ENCODE data around the gene ITSN1.
A peak's percentile ranks its signal among the peaks of the same experiment; 100 is the strongest.
"Not testable (repeated sequence)": the region's sequence is repeated elsewhere in the genome, so short reads cannot be mapped to it uniquely, and the experiment has no call there.

ITSN1 gene

DNA sequence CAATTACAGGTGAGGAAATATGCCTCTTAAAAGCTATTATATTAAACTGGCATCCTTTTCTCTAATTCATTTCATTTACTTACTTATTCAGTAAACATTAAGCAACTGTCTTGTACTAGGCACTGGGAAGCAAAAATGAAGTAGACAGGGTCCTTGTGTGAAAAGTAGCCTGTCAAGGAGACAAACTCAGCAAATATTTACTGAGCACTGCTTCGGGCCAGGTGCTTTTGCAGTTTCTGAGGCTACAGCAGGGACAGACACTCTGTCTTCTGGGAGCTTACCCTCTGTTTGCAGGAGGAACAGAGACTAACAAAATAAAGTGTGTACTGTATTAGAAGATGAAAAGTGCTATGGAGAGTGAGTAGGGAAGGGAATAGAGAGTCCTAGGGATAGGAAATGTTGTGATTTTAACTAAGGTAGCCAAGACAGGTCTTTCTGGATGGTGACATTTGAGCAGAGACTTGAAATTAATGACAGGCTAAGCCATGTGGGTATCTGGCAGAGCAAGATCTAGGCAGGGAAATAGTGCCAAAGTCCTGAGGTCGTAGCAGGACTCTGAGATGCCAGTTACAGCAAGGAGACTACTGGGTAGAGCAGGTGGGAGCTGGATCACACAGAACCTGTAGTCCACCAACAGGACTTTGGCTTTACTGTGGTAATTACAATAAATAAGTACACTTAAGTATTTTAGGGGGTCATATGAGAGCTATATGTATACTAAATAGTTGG, 133.0 kb downstream of the ITSN1 start:
- DNase-seq, result no peak

DNA sequence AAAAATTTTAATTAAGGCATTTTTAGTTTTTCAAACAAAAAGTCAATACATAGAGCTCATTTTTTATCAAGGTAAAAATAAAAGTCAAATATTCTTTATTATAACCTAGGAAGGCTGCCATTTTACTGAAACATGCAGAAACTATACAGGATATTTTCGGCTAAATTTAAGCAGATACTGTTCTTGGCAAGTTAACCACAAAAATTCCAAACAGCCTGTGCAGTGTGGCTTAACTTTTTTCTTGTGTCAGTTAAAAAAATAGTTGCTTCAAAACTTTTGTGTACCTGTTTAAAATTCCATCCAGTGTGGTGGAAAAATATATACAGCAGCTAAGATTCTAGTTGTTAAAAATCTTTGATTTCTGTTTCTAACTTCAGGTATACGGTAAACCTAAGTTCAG, 138.3 kb downstream of the ITSN1 start:
- DNase-seq, result no peak

DNA sequence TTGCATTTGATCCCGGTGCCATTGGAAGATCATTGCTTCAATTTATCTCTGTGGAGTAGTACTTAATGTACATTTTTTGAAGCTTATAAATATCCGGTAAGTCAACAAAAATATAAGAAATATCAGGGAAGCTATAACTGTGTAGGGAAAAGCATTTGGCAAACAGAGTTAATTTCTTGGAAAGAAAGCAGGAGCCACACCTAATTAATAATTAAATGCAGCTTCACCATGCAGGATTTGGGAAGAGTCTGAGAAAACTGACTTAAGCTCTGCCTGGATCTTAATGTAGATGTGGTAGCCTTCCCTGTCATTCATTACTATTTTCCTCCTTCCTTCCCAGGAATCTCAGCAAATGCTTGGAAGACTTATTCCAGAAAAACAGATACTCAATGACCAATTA, 138.8 kb downstream of the ITSN1 start:
- DNase-seq, result no peak

DNA sequence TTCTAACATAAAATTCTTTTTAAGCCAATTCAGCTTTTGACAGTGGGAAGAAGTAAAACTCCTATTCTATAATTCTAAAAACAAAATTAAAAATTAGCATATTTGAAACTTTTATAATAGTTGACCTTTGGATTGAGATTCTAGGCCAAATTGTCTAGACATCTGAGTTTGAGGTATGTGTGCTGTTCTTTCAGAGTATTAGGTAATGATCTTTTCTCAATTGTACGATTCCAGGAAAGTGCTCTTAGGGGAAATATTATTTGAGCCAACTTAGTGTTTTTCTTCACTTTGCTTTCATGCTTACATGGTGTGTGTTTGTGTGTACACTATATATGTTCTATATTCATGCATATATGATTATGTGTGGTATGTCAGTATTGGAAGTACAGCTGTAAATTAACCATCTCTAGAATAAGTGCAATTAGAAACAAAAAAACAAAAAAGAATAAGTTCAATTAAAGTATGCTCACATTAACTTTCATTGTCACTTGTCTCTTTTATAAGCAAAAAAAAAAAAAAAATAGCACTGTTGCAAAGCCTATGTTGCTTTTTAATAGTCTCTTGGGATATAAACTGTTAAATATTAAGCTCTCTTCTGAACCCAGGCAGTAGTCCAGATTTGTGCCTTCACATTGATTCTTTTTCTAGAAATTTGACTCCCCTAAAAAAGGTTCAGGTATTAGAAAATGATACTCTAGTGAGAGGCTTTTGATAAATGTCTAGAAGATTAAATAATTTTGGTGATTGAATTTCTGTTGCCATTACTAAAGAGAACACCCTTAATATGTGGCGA, 141.1 kb downstream of the ITSN1 start:
- DNase-seq, result no peak

DNA sequence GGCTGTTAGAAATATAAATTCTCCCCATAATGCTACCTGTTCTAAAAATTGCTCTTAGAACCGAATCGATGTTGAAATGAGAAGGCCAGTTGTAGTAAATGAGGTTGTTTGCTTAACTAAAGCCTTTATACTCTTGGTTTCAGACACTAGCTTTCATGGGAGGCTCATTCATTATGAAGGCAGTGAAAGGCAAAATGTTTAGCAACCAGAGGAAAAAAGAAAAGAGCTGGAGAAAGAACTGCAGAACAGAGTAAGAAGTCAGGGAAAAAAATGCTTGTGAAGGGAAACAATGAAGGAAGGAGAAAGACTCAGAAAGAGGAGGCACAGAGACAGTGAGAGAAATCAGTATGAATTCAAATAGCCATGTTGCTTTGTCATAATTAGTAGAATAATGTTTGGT, 145.1 kb downstream of the ITSN1 start:
- DNase-seq, result no peak

DNA sequence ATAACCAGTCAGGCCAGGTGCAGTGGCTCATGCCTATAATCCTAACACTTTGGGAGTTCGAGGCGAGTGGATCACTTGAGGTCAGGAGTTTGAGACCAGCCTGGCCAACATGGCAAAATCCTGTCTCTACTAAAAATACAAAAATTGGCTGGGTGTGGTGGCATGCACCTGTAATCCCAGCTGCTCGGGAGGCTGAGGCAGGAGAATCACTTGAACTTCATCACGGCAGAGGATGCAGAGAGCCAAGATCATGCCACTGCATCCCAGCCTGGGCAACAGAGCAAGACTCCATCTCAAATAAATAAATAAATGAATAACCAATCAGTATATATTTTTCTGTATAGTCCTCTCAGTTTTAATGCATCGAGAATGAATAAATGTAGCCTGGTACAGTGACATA, 146.1 kb downstream of the ITSN1 start:
- not testable (repeated sequence) for DNase-seq

DNA sequence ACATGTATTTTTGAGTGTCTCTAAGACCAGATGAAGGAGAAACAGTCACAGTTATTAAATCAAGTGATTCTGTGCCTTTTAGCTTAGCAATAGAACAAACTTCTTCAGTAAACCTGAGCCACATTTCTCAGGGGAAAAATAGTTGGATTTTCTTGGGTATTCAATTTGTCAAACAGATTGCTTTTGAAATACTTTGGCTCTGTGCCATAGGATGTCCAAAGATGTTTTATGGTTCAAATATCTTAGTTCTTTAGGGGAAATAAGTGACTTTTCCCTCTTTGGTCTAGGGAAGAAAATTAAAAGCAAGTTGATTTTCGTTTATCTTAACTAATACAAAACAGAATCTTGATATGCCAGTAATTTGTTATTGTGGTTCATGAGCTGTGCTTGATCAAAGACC, 147.4 kb downstream of the ITSN1 start:
- DNase-seq, result no peak

DNA sequence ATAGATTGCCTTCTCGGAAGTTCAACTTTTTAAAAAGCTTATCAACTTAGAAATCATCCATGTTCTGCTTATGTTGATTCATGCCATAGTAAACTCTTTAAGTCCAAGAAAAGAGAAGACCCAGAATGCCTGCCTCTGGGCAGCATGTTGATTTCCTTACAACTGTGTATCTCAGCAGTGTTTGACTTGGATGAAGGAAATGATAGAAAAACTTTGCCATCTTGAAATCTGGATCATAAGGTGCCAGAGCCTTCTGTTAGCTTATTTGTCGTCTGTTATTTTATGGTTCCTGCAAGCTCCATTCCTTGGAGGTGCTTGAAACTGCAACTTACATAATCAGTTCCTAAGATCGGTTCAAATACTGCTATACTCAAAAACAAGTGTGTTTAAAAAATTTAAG, 148.8 kb downstream of the ITSN1 start:
- no peak for DNase-seq

DNA sequence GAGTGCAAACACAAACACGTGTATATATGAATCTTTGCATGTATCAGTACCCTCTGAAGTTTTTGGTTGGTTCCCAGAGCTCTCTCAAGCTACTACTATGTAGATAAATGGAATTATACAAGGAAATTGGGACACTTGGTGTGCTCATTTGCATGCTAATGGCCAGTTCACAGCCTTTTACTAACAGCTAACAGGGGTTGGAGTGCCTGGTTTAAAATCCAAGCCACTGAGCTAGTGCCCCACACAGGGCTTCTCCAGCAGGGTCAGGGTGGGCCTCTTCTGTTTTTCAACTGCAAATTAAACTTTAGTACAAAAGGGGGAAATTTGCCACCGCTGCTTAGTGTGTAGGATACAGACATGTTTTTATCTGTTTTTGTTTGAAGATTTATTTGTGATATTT, 152.3 kb downstream of the ITSN1 start:
- no peak for DNase-seq

DNA sequence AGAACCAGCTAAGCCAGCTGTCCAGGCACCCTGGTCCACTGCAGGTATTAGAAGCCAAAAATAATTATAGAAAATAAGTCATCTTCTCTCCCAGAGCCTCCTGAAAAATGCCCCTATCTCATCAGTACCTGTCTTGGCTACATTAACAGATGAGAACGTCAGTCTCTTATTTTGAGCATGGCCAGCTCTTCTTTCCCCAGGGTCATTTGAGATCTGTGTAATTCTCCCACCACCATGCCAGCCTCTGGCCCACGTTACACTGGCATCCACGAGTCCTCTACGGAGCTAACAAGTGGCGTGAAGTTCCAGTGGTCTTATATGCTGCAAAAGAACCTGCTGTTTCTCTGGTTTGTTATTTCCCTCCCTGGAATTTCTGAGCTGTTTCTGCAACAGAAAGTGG, 155.3 kb downstream of the ITSN1 start:
- no peak for DNase-seq

DNA sequence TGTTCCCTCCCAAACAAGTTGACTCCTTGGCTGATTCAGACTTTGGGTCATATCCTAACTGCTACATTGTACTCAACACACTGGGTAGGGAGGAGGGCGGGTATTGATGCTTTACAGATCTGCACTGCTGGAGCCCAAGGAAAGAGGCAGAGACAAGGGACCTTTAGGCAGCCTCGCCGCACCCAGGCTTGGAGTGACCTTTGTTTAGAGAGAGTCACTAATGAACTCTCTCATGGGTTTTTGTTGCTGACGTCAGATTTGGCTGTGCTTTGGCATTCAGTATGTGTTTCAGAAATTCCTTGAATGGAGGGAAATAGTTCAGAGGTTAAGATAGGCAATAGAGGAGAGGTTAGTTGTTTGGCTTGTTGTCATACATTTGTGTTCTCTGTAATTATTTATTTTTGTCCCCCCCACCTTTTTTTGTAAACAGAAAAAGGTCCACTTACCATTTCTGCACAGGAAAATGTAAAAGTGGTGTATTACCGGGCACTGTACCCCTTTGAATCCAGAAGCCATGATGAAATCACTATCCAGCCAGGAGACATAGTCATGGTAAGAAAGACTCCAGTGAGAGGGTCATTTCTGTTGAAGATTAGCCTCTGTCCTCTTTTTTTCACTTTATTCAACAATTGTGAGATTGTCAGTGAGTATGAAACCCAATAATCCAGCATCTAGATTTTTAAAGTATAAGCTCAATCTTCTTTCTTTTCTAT, 157.2 kb downstream of the ITSN1 start:
- no peak for DNase-seq

DNA sequence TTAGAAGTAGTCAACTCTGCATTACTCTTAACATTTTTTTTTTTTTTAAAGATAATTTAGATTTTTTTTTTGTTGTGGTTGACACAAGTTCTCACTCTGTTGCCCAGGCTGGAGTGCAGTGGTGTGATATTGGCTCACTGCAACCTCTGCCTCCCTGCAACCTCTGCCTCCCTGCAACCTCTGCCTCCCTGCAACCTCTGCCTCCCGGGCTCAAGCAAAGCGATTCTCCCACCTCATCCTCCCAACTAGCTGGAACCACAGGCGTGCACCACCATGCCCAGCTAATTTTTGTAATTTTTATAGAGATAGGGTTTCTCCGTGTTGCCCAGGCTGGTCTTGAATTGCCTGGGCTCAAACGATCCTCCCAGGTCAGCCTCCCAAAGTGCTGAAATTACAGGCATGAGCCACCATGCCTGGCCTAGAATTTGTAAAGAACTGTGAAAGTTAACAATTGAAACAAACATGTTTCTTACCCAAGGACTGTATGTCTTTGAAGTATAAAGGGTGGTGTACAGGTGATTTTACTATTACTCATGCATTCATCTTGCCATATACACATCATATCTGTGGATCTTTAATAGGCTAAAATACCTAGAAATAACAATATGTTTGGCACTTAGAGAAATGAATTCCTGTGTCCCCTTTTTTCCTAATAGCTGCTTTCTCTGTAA, 158.6 kb downstream of the ITSN1 start:
- DNase-seq, result no peak

DNA sequence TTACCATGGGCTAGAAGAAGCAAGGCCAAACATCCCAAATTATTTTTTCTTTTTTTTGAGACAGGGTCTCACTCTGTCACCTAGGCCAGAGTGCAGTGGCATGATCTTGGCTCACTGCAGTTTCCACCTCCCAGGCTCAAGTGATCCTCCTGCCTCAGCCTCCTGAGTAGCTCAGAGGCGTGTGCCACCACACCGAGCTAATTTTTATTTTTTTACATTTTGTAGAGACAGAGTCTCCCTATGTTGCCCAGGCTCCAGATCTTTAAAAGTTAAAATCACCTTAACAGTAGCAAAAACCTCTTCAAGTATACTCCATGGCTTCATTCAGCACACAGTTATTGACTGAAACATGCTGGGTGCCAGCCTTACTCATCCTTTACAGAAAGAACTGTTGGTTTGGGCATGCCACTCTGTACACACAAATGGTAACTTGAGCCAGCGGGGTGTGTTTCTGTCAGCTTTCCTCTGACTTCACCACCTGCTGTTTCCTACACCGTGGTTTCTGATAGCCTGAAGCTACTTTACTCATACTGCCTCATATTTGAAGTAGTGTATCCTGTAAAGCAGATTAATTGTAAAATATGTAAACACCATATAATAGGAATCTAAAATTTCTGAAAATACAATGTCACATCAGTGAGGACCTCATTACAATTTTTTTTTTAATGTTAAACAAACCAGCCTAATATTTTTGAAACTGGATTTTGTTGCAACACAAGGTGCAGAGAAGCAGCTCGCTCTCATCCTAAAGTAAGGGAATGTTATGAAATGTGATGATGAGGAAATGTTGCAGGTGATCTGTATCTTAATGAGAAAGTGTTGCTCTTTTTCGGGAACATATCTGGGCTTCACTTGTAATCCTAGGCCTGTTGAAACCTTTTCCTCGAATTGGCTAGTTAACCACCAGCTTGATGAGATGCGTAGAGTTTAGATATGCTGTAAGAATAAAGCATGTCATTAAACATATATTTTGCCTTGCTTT, 159.4 kb downstream of the ITSN1 start:
- DNase-seq, result no peak

DNA sequence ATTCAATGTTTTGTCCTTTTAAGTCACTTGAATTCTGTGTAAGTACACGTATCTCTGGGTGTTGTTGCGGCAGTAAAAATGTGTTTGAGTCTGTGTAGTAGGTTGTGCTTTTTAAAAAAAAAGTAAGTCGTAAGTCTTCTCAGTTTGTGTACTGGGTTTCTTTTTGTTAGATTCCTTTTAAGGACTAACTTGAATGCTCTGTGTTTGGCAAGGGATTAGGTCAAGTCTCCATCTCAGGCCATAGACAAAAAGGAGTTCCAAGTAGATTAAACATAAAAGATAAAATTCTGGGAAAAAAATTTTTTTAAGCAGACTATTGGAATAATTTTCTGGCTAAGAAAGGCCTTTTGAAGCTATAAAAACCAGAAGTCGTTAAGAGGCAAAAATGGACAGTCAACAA, 160.2 kb downstream of the ITSN1 start:
- no peak for DNase-seq

DNA sequence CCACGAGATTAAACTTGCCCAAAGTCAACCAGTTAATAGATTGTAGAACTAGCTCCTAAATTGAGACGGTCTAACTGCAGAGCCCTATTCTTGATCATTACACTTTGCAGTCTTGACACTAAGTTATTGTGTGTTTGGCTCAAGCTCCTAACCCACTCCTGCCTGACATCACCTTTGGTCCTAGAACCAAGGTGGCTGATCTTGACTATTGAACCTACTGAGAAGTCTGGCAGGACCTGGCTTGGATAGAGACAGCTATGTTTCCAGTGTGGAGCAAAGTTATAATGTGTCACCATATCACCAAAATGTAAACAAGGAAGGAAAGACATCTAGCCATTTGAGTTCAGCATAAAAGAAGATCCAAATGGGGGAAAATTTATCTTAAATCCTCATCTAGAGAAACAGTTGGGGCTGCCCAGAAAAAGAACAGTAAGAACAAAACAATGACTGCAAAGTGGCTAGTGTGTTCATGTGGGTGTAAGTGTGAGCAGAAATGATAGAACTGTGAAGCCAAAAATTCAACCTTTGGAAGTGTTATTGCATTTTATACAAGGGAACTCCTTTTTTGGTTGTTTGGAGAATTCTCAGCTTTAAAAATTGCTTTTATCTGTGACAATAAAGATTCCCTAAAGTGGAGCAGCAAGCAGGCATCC, 166.5 kb downstream of the ITSN1 start:
- DNase-seq, result no peak

DNA sequence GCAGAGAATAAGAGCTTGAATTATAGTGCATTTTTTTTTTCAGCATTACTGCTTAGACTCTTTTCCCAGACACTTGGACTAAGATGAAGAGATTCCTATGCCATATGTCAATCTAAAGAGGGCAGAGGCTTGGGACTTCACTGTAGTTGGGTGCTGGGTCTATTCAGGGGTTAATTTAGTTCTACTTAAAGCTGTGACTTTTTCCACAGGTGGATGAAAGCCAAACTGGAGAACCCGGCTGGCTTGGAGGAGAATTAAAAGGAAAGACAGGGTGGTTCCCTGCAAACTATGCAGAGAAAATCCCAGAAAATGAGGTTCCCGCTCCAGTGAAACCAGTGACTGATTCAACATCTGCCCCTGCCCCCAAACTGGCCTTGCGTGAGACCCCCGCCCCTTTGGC, 168.5 kb downstream of the ITSN1 start:
- no peak for DNase-seq

DNA sequence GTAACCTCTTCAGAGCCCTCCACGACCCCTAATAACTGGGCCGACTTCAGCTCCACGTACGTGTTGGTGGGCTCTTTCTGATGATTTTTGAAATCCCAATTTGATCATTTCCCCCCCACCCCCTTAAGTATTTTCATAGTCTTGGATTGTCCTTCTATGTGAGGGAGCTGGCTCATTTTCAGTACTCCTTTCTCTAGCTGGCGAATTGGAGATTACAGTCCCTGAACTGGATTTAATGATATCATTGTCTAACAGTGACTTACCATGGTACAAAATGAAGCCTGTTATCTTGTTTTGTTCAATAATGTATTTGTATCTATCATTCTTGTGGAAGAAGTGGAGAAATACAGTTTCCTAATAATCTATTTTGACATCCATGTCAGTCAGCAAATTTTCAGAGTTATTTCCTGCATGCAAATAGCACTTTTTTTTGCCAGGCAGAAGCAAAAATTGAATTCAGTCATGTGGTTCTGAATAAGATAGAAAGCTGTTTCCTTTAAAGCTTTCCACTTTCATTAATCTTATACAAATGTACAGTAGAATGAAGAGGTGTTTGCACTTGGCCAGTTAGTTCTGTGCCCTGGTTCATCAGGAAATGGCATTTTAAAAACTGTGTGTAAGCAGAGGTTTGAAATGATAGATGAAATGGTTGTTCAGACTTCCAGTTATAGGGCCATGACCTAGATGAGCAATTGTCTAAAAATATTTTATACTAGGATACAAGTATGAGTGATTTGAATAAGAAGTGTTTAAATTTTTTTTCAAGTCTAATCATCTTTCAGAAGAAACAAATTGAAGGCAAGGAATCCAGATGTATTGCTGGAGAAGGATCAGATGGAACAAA, 169.1 kb downstream of the ITSN1 start:
- DNase-seq, result peak; percentile 46 to 75 (median 74)

DNA sequence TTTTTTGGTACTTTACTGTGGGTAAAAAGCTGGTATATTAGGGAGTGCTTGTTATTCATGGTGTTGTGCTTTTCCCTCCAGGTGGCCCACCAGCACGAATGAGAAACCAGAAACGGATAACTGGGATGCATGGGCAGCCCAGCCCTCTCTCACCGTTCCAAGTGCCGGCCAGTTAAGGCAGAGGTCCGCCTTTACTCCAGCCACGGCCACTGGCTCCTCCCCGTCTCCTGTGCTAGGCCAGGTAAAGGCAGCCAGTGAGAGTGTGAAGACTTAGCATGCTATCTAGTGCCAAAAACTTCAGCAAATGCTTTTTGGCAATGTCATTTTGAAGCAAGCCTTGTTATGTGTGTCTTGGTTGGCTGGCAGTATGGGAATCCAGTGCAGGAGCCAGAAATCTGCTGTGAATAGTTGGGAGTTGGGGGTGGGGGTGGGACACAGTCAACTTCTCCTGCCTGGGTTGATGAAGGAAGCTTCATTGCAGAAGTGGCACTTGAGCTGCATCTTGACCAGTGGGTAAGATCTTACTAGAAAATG, 171.6 kb downstream of the ITSN1 start:
- no peak for DNase-seq

DNA sequence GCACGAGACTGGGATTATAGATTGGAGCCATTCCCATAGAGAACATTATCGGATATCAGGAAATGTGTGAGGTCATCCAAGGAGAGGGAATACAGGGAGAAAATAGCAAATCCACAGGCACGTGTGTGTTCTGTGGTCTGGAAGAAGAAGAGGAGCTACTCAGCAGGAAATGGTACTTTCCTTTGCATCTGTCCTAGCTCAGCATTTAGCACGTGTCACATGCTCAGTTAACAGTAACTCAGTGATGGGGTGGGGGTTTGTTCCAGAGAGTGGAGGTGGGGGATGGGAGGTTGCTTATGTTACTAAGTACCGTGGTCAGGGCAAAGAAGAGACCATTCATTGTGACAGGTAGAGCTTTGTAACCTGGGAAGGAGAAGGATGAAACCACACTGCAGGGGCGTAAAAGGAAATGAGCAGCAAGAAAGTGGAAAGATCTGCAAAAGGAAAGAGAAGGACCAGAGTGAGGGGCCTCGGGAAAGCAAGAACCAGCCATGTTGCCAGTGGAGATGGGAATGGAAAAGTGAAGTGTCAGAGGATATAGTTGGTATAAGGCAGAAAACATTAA, 172.9 kb downstream of the ITSN1 start:
- DNase-seq, result peak in 2 of 3 donors; percentile 19 to 20

DNA sequence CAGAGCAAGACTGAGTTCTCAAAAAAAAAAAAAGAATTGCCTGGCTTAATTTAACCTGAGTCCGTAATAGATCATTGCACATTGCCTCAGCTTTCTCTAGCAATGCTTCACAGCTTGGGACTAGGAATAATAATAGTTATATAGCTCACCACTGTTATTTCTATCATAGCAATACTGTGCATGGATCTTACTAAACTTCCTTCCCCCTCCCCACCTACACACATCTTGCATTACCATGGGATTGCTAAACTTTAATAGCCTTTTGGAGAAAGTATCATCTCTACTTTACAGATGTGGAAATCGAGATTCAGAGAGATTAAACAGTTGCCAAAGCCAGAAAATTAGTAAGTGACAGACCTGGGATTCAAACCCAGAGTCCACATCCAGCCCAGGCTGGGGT, 173.9 kb downstream of the ITSN1 start:
- DNase-seq, result peak; percentile 51 to 73 (median 66)
